GM21381 (cell line): ENCODE results near the gene SF3B3.

ENCODE experiments used
- ATAC-seq: cut with Tn5 transposase; IDR thresholded peaks from one replicate; pipeline ENCODE4 v1.9.1; 2021; ENCODE audit warnings: mild to moderate bottlenecking, moderate library complexity; ENCODE audit not compliant: unreplicated experiment

SF3B3 gene

GRCh38 chr16:70523743-70524398 is at the start of gene SF3B3:
Gene SF3B3 (plus strand): TSS chr16:70523816. CDS start chr16:70526657, 2,841 bp downstream.
- ATAC-seq: peak; percentile 40

GRCh38 chr16:70474320-70475053 is 49.1 kb upstream of the SF3B3 start:
- ATAC-seq: no peak

GRCh38 chr16:70475054-70475871 is 48.4 kb upstream of the SF3B3 start:
- ATAC-seq: no peak

- ATAC-seq: peak; percentile 90
Observed at GRCh38 chr16:70476272-70477020, 47.2 kb upstream of the SF3B3 start.

GRCh38 chr16:70478169-70478568 is 45.4 kb upstream of the SF3B3 start:
- no peak for ATAC-seq

- ATAC-seq: no peak
Observed at GRCh38 chr16:70478912-70479341, 44.7 kb upstream of the SF3B3 start.

GRCh38 chr16:70480127-70481105 is 43.2 kb upstream of the SF3B3 start:
- ATAC-seq: no peak

GRCh38 chr16:70481929-70482536 is 41.6 kb upstream of the SF3B3 start:
- no peak for ATAC-seq

GRCh38 chr16:70482624-70483023 is 41.0 kb upstream of the SF3B3 start:
- ATAC-seq: no peak

GRCh38 chr16:70483426-70483825 is 40.2 kb upstream of the SF3B3 start:
- no peak for ATAC-seq

GRCh38 chr16:70484867-70485266 is 38.7 kb upstream of the SF3B3 start:
- ATAC-seq: no peak

GRCh38 chr16:70490261-70490660 is 33.4 kb upstream of the SF3B3 start:
- ATAC-seq: no peak

- ATAC-seq: no peak
Observed at GRCh38 chr16:70493802-70494201, 29.8 kb upstream of the SF3B3 start.

- no peak for ATAC-seq
Observed at GRCh38 chr16:70494202-70494770, 29.3 kb upstream of the SF3B3 start.

GRCh38 chr16:70494777-70495176 is 28.8 kb upstream of the SF3B3 start:
- ATAC-seq: no peak

GRCh38 chr16:70495425-70496182 is 28.0 kb upstream of the SF3B3 start:
- no peak for ATAC-seq

- ATAC-seq: no peak
Observed at GRCh38 chr16:70496513-70496912, 27.1 kb upstream of the SF3B3 start.

- no peak for ATAC-seq
Observed at GRCh38 chr16:70508752-70509151, 14.9 kb upstream of the SF3B3 start.
